HEK293 (cell line): Measurements from ENCODE around the gene SLC1A1.

ENCODE experiments used
- CTCF ChIA-PET: fragments of 350-600 bp; formaldehyde crosslinking; extraction: SDS; loops from one replicate; lab custom pipeline; 2021; ENCODE audit warnings: antibody characterized with exemption; lab: Yijun Ruan, JAX
- POLR2A ChIA-PET: fragments of 300-600 bp; formaldehyde crosslinking; extraction: SDS; loops from one replicate; lab custom pipeline; 2020; ENCODE audit warnings: antibody characterized with exemption, inconsistent platforms; lab: Yijun Ruan, JAX
- H3K27ac ChIP-seq: fragments of 200-500 bp; sonication (Bioruptor generic); 2 replicates; pipeline ENCODE4 v1.5.1; 2014; ENCODE audit warnings: low read depth, low read length, control low read depth, inconsistent platforms; ENCODE audit errors: extremely low read depth
- H3K36me3 ChIP-seq, 2 experiments: fragments of 200-500 bp in 1 of 2; sonication (Bioruptor generic) in 1 of 2; 1 replicate in 1 of 2; 2 replicates in 1 of 2; pipeline ENCODE4 v1.5.1; 2014 to 2017; ENCODE audit warnings: inconsistent platforms in 2 of 2, low read length in 2 of 2; ENCODE audit not compliant: control insufficient read depth in 2 of 2, insufficient read depth in 1 of 2
- H3K4me1 ChIP-seq: fragments of 200-500 bp; sonication (Bioruptor generic); 2 replicates; pipeline ENCODE4 v1.5.1; 2014; ENCODE audit warnings: mild to moderate bottlenecking, low read length, inconsistent platforms; ENCODE audit not compliant: control insufficient read depth, insufficient read depth
- H3K4me3 ChIP-seq: 2 replicates; pipeline ENCODE4 v1.5.1; 2011; ENCODE audit warnings: low read depth, mild to moderate bottlenecking, control low read depth, low read length, moderate library complexity
- H3K9me3 ChIP-seq: fragments of 200-500 bp; sonication (Bioruptor generic); 2 replicates; pipeline ENCODE4 v1.5.1; 2014; ENCODE audit warnings: low read depth, low read length, inconsistent platforms; ENCODE audit not compliant: control insufficient read depth, insufficient read depth
- GLIS1 ChIP-seq: fragments of 450-650 bp; formaldehyde crosslinking; IDR thresholded peaks from 2 replicates; pipeline ENCODE4 v1.5.1; 2016; ENCODE audit warnings: missing biosample characterization, missing genetic modification characterization
- IKZF3 ChIP-seq: fragments of 450-650 bp; IDR thresholded peaks from 2 replicates; pipeline ENCODE4 v1.5.0; 2018; ENCODE audit warnings: missing biosample characterization, mild to moderate bottlenecking, missing genetic modification characterization, moderate library complexity
- KLF10 ChIP-seq: fragments of 450-650 bp; IDR thresholded peaks from 2 replicates; pipeline ENCODE4 v1.5.1; 2018; ENCODE audit warnings: missing biosample characterization, mild to moderate bottlenecking, missing genetic modification characterization
- MEIS1 ChIP-seq: sonication (generic); formaldehyde crosslinking; IDR thresholded peaks from 2 replicates; pipeline ENCODE4 v1.8.1; 2022; ENCODE audit warnings: missing genetic modification reagents, mild to moderate bottlenecking, borderline replicate concordance
- SCRT2 ChIP-seq: fragments of 450-650 bp; formaldehyde crosslinking; IDR thresholded peaks from 2 replicates; pipeline ENCODE4 v1.5.1; 2016; ENCODE audit warnings: missing biosample characterization, missing genetic modification characterization
- SETDB1 ChIP-seq: IDR thresholded peaks from one replicate; pipeline ENCODE4 v1.6.1; 2017; ENCODE audit warnings: mild to moderate bottlenecking, low read length, moderate library complexity, mixed read lengths; ENCODE audit not compliant: insufficient read length
- ZNF660 ChIP-seq: fragments of 450-650 bp; IDR thresholded peaks from 2 replicates; pipeline ENCODE4 v1.5.1; 2018; ENCODE audit warnings: missing biosample characterization, mild to moderate bottlenecking, missing genetic modification characterization
- ZNF677 ChIP-seq: fragments of 450-650 bp; IDR thresholded peaks from 2 replicates; pipeline ENCODE4 v1.5.0; 2018; ENCODE audit warnings: missing biosample characterization, mild to moderate bottlenecking, missing genetic modification characterization, moderate library complexity
- ZNF777 ChIP-seq: fragments of 450-650 bp; formaldehyde crosslinking; IDR thresholded peaks from 2 replicates; pipeline ENCODE4 v1.5.1; 2017; ENCODE audit warnings: missing biosample characterization, missing genetic modification characterization, borderline replicate concordance
- ZNF843 ChIP-seq: fragments of 450-650 bp; formaldehyde crosslinking; IDR thresholded peaks from 2 replicates; pipeline ENCODE4 v1.5.1; 2016; ENCODE audit warnings: missing biosample characterization, missing genetic modification characterization
- TF ChIP-seq, protein P1 (sequence below): fragments of 450-650 bp; formaldehyde crosslinking; optimal IDR thresholded peaks from 2 replicates; pipeline ENCODE3; 2016; ENCODE audit warnings: missing biosample characterization, mild to moderate bottlenecking, missing genetic modification characterization
- TF ChIP-seq, protein P2 (sequence below): fragments of 450-650 bp; formaldehyde crosslinking; IDR thresholded peaks from 2 replicates; pipeline ENCODE4 v1.5.1; 2016; ENCODE audit warnings: missing biosample characterization, missing genetic modification characterization
- TF ChIP-seq, protein P3 (sequence below): fragments of 450-650 bp; formaldehyde crosslinking; IDR thresholded peaks from 2 replicates; pipeline ENCODE4 v1.5.1; 2016; ENCODE audit warnings: missing biosample characterization, missing genetic modification characterization, borderline replicate concordance
- TF ChIP-seq, protein P4 (sequence below): fragments of 450-650 bp; formaldehyde crosslinking; IDR thresholded peaks from 2 replicates; pipeline ENCODE4 v1.5.1; 2016; ENCODE audit warnings: missing biosample characterization, missing genetic modification characterization

SLC1A1 gene

DNA sequence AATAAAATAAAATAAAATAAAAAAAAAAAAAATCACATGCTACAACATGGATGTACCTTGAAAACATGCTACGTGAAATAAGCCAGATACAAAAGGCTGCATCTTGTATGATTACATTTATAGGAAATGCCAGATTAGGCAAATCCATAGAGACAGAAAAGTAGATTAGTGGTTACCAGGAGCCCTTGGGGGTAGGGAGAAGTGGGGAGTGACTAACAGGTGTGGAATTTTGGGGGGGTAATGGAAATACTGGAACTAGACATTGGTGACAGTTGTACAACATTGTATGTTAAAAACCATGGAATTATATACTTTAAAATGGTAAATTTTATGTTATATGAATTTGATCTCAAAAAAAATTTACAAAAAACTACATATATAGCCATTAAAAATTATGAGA is 47.3 kb downstream of the SLC1A1 start:
- no peak for TF ChIP-seq SETDB1
- peak; percentile 36; the same call in 1 of the 2 replicates for TF ChIP-seq GLIS1 (tag by site-specific recombination)
- Histone ChIP-seq H3K4me1 (peaks cover 7% of the 10 kb centered on the region), H3K9me3 (no peaks in the 10 kb centered on the region), H3K36me3 (no peaks in the 10 kb centered on the region), H3K27ac (no peak overlapping the region), H3K4me3 (no peak overlapping the region)
- POLR2A ChIA-PET = interaction anchor here (0.9 kb wide), 1 partner anchor 203 kb away, joined by 3 read pairs; no protein-coding TSS in a partner anchor
- CTCF ChIA-PET = interaction anchor here (0.8 to 1.4 kb wide), 2 partner anchors 11 to 1171 kb away, joined by 4 to 5 read pairs; no protein-coding TSS in a partner anchor

DNA sequence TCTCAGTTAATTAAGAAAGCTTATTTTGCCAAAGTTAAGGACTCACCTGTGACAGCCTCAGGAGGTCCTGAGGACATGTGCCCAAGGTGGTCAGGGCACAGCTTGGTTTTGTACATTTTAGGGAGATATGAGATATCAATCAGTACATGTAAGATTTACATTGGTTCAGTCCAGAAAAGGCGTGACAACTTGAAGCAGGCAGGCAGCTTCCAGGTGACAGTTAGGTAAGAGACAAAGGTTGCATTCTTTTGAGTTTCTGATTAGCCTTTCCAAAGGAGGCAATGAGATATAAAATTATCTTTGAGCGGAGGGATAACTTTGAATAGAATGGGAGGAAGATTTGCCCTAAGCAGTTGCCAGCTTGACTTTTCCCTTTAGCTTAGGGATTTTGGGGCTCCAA is 47.8 kb downstream of the SLC1A1 start:
- Histone ChIP-seq H3K9me3 (no peaks in the 10 kb centered on the region), H3K27ac (no peak overlapping the region), H3K4me3 (no peak overlapping the region), H3K36me3 (no peaks in the 10 kb centered on the region), H3K4me1 (peaks cover 7% of the 10 kb centered on the region)
- ChIA-PET POLR2A (interaction anchor here (0.9 kb wide), 1 partner anchor 202 kb away, joined by 3 read pairs; no protein-coding TSS in a partner anchor), CTCF (interaction anchor here (0.8 to 1.4 kb wide), 2 partner anchors 10 to 1172 kb away, joined by 4 to 5 read pairs; no protein-coding TSS in a partner anchor)
- TF ChIP-seq, protein P1, sequence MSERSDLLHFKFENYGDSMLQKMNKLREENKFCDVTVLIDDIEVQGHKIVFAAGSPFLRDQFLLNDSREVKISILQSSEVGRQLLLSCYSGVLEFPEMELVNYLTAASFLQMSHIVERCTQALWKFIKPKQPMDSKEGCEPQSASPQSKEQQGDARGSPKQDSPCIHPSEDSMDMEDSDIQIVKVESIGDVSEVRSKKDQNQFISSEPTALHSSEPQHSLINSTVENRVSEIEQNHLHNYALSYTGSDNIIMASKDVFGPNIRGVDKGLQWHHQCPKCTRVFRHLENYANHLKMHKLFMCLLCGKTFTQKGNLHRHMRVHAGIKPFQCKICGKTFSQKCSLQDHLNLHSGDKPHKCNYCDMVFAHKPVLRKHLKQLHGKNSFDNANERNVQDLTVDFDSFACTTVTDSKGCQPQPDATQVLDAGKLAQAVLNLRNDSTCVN = no peak
- TF ChIP-seq ZNF677 (tag by site-specific recombination) (no peak), ZNF843 (tag by site-specific recombination) (no peak), KLF10 (no peak), ZNF660 (tag by site-specific recombination) (no peak), ZNF777 (tag by site-specific recombination) (no peak), SCRT2 (tag by site-specific recombination) (no peak), MEIS1 (no peak), IKZF3 (tag by site-specific recombination) (no peak)
- TF ChIP-seq, protein P2, sequence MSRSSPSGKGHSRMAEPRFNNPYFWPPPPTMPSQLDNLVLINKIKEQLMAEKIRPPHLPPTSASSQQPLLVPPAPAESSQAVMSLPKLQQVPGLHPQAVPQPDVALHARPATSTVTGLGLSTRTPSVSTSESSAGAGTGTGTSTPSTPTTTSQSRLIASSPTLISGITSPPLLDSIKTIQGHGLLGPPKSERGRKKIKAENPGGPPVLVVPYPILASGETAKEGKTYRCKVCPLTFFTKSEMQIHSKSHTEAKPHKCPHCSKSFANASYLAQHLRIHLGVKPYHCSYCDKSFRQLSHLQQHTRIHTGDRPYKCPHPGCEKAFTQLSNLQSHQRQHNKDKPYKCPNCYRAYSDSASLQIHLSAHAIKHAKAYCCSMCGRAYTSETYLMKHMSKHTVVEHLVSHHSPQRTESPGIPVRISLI (tag by site-specific recombination) = no peak
- TF ChIP-seq, protein P3, sequence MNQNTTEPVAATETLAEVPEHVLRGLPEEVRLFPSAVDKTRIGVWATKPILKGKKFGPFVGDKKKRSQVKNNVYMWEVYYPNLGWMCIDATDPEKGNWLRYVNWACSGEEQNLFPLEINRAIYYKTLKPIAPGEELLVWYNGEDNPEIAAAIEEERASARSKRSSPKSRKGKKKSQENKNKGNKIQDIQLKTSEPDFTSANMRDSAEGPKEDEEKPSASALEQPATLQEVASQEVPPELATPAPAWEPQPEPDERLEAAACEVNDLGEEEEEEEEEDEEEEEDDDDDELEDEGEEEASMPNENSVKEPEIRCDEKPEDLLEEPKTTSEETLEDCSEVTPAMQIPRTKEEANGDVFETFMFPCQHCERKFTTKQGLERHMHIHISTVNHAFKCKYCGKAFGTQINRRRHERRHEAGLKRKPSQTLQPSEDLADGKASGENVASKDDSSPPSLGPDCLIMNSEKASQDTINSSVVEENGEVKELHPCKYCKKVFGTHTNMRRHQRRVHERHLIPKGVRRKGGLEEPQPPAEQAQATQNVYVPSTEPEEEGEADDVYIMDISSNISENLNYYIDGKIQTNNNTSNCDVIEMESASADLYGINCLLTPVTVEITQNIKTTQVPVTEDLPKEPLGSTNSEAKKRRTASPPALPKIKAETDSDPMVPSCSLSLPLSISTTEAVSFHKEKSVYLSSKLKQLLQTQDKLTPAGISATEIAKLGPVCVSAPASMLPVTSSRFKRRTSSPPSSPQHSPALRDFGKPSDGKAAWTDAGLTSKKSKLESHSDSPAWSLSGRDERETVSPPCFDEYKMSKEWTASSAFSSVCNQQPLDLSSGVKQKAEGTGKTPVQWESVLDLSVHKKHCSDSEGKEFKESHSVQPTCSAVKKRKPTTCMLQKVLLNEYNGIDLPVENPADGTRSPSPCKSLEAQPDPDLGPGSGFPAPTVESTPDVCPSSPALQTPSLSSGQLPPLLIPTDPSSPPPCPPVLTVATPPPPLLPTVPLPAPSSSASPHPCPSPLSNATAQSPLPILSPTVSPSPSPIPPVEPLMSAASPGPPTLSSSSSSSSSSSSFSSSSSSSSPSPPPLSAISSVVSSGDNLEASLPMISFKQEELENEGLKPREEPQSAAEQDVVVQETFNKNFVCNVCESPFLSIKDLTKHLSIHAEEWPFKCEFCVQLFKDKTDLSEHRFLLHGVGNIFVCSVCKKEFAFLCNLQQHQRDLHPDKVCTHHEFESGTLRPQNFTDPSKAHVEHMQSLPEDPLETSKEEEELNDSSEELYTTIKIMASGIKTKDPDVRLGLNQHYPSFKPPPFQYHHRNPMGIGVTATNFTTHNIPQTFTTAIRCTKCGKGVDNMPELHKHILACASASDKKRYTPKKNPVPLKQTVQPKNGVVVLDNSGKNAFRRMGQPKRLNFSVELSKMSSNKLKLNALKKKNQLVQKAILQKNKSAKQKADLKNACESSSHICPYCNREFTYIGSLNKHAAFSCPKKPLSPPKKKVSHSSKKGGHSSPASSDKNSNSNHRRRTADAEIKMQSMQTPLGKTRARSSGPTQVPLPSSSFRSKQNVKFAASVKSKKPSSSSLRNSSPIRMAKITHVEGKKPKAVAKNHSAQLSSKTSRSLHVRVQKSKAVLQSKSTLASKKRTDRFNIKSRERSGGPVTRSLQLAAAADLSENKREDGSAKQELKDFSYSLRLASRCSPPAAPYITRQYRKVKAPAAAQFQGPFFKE = no peak

DNA sequence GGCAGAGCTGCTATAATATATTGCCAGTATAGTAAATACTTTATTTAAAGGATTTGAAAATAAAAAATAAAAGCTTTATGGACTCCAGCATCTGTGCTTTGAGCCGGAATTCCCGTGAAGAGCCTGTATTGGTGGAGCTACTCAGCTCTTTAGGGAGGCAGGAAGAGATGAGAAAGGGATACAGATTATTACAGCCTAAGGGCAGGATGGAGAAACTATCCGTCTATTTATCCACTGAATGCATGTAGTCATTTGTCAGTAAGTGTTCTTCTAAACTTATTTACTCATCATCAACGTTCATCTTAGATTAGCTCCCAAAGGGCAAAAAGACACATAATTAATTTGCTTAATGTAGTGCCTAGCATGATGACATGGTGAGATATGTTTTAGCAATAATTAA is 48.4 kb downstream of the SLC1A1 start:
- H3K4me1 ChIP-seq = peaks cover 7% of the 10 kb centered on the region
- H3K27ac ChIP-seq = no peak overlapping the region
- TF ChIP-seq, protein P4, sequence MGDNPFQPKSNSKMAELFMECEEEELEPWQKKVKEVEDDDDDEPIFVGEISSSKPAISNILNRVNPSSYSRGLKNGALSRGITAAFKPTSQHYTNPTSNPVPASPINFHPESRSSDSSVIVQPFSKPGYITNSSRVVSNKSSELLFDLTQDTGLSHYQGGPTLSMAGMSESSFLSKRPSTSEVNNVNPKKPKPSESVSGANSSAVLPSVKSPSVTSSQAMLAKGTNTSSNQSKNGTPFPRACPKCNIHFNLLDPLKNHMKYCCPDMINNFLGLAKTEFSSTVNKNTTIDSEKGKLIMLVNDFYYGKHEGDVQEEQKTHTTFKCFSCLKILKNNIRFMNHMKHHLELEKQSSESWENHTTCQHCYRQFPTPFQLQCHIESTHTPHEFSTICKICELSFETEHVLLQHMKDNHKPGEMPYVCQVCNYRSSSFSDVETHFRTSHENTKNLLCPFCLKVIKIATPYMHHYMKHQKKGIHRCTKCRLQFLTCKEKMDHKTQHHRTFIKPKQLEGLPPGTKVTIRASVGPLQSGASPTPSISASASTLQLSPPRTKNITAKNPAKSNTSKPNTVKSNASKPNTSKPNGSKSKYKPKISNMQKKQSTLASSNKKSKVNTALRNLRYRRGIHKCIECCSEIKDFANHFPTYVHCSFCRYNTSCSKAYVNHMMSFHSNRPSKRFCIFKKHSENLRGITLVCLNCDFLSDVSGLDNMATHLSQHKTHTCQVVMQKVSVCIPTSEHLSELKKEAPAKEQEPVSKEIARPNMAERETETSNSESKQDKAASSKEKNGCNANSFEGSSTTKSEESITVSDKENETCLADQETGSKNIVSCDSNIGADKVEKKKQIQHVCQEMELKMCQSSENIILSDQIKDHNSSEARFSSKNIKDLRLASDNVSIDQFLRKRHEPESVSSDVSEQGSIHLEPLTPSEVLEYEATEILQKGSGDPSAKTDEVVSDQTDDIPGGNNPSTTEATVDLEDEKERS (tag by site-specific recombination) = no peak
- H3K9me3 ChIP-seq = no peaks in the 10 kb centered on the region
- ChIA-PET CTCF (interaction anchor here (1.4 kb wide), 1 partner anchor 10 kb away, joined by 5 read pairs; no protein-coding TSS in a partner anchor), POLR2A (no interaction called here)
- H3K4me3 ChIP-seq = no peak overlapping the region
- no peaks in the 10 kb centered on the region for H3K36me3 ChIP-seq
